ENCODE results near the gene REN. TPM values are rescaled to one million over a fixed set of nuclear protein-coding genes. Genes with fewer than 3 reads are reported as not detected.

Gene REN
- total RNA-seq, 1 donor: not detected

- H4K20me1 ChIP-seq (ENCODE audit: insufficient read depth, low read length): no peaks in the 10 kb centered on the region
- no peak for DNase-seq (ENCODE audit: insufficient read length, low spot score, missing footprints)
- H3K4me2 ChIP-seq (ENCODE audit: insufficient read depth, low read length): no peak overlapping the region
- no peaks in the 10 kb centered on the region for H3K79me2 ChIP-seq (ENCODE audit: insufficient read depth, low read length)
- H2AFZ ChIP-seq (ENCODE audit: low read length): no peak overlapping the region
- no peak overlapping the region for H3K4me3 ChIP-seq (ENCODE audit: insufficient read depth, low read length)
- no peaks in the 10 kb centered on the region for H3K36me3 ChIP-seq (ENCODE audit: insufficient read depth, low read length)
- peaks cover 11% of the 10 kb centered on the region for H3K27me3 ChIP-seq (ENCODE audit: insufficient read depth, low read length)
- no peaks in the 10 kb centered on the region for H3K9me3 ChIP-seq (ENCODE audit: low read depth, low read length)
- H3K27ac ChIP-seq (ENCODE audit: low read depth, low read length): no peak overlapping the region
- no peak for TF ChIP-seq CTCF (IDR thresholded peaks at IDR 0.05; ENCODE audit: extremely low read depth, low read depth, low read length)
- peaks cover 13% of the 10 kb centered on the region for H3K4me1 ChIP-seq (ENCODE audit: insufficient read depth, low read length)
These were observed 28.6 kb upstream of the REN start for GRCh38 chr1:204194771-204195170.

- Histone ChIP-seq H3K9me3 (ENCODE audit: low read depth, low read length) (no peaks in the 10 kb centered on the region), H3K4me2 (ENCODE audit: insufficient read depth, low read length) (no peak overlapping the region), H4K20me1 (ENCODE audit: insufficient read depth, low read length) (no peaks in the 10 kb centered on the region), H3K36me3 (ENCODE audit: insufficient read depth, low read length) (no peaks in the 10 kb centered on the region), H2AFZ (ENCODE audit: low read length) (no peak overlapping the region), H3K79me2 (ENCODE audit: insufficient read depth, low read length) (no peaks in the 10 kb centered on the region), H3K27me3 (ENCODE audit: insufficient read depth, low read length) (peaks cover 17% of the 10 kb centered on the region), H3K4me3 (ENCODE audit: insufficient read depth, low read length) (no peak overlapping the region), H3K27ac (ENCODE audit: low read depth, low read length) (no peak overlapping the region), H3K4me1 (ENCODE audit: insufficient read depth, low read length) (peaks cover 15% of the 10 kb centered on the region)
- no peak for DNase-seq (ENCODE audit: insufficient read length, low spot score, missing footprints)
- no peak for TF ChIP-seq CTCF (IDR thresholded peaks at IDR 0.05; ENCODE audit: extremely low read depth, low read depth, low read length)
These were observed 27.9 kb upstream of the REN start for GRCh38 chr1:204194080-204194479.

- H3K4me3 ChIP-seq (ENCODE audit: insufficient read depth, low read length): no peak overlapping the region
- H3K4me2 ChIP-seq (ENCODE audit: insufficient read depth, low read length): no peak overlapping the region
- no peaks in the 10 kb centered on the region for H4K20me1 ChIP-seq (ENCODE audit: insufficient read depth, low read length)
- peaks cover 30% of the 10 kb centered on the region for H3K27me3 ChIP-seq (ENCODE audit: insufficient read depth, low read length)
- DNase-seq (ENCODE audit: insufficient read length, low spot score, missing footprints): no peak
- no peaks in the 10 kb centered on the region for H3K9me3 ChIP-seq (ENCODE audit: low read depth, low read length)
- no peaks in the 10 kb centered on the region for H3K36me3 ChIP-seq (ENCODE audit: insufficient read depth, low read length)
- H3K79me2 ChIP-seq (ENCODE audit: insufficient read depth, low read length): no peaks in the 10 kb centered on the region
- H3K27ac ChIP-seq (ENCODE audit: low read depth, low read length): no peak overlapping the region
- H2AFZ ChIP-seq (ENCODE audit: low read length): no peak overlapping the region
- TF ChIP-seq CTCF (IDR thresholded peaks at IDR 0.05; ENCODE audit: extremely low read depth, low read depth, low read length): no peak
- H3K4me1 ChIP-seq (ENCODE audit: insufficient read depth, low read length): peaks cover 11% of the 10 kb centered on the region
These were observed 26.6 kb upstream of the REN start for GRCh38 chr1:204192589-204193352.

GRCh38 chr1:204192046-204192445 is 25.9 kb upstream of the REN start:
- no peak for DNase-seq (ENCODE audit: insufficient read length, low spot score, missing footprints)
- H3K27me3 ChIP-seq (ENCODE audit: insufficient read depth, low read length): peaks cover 38% of the 10 kb centered on the region
- H3K4me3 ChIP-seq (ENCODE audit: insufficient read depth, low read length): no peak overlapping the region
- no peak overlapping the region for H2AFZ ChIP-seq (ENCODE audit: low read length)
- H3K4me1 ChIP-seq (ENCODE audit: insufficient read depth, low read length): peaks cover 11% of the 10 kb centered on the region
- no peaks in the 10 kb centered on the region for H4K20me1 ChIP-seq (ENCODE audit: insufficient read depth, low read length)
- no peaks in the 10 kb centered on the region for H3K79me2 ChIP-seq (ENCODE audit: insufficient read depth, low read length)
- H3K27ac ChIP-seq (ENCODE audit: low read depth, low read length): no peak overlapping the region
- no peaks in the 10 kb centered on the region for H3K36me3 ChIP-seq (ENCODE audit: insufficient read depth, low read length)
- TF ChIP-seq CTCF (IDR thresholded peaks at IDR 0.05; ENCODE audit: extremely low read depth, low read depth, low read length): no peak
- H3K9me3 ChIP-seq (ENCODE audit: low read depth, low read length): no peaks in the 10 kb centered on the region
- no peak overlapping the region for H3K4me2 ChIP-seq (ENCODE audit: insufficient read depth, low read length)

Measured in osteoblast (primary cell).